ENCODE measurements around the gene B3GNT5. TPM values are rescaled to one million over a fixed set of nuclear protein-coding genes. Genes with fewer than 3 reads are reported as not detected.

The B3GNT5 gene
- total and polyA plus RNA-seq, 2 donors (not counting 3 experiments of a cell fraction or from before 2014, with no cell fraction given) = 4.1 to 25.6 TPM

GRCh38 chr3:183313351-183313750 lies 60.3 kb downstream of the B3GNT5 start:
- H3K9me1 ChIP-seq (replicated peaks; ENCODE audit: control insufficient read depth, extremely low read depth, insufficient read depth, low read length) = no peaks in the 10 kb centered on the region
- H3K27me3 ChIP-seq (ENCODE audit: control insufficient read depth in 2 of 2, insufficient read depth in 2 of 2, low read length in 2 of 2) = no peaks in the 10 kb centered on the region
- BruUV-seq (replicated peaks) = no TSS peak
- no peaks in the 10 kb centered on the region for H3K36me3 ChIP-seq (ENCODE audit: control insufficient read depth in 2 of 2, extremely low read depth in 1 of 2, insufficient read depth in 2 of 2, low read length in 2 of 2)
- no peak overlapping the region for H2AFZ ChIP-seq (ENCODE audit: low read depth, low read length)
- FAIRE-seq = no peak
- H4K20me1 ChIP-seq (replicated peaks; ENCODE audit: control insufficient read depth, extremely low read depth, insufficient read depth, low read length) = no peaks in the 10 kb centered on the region
- no peak for DNase-seq (ENCODE audit: low read depth, low spot score)
- TF ChIP-seq MYC (IDR thresholded peaks at IDR 0.05; ENCODE audit: low read depth, low read length) = no peak
- no peak for TF ChIP-seq EZH2 (IDR thresholded peaks at IDR 0.05; ENCODE audit: borderline replicate concordance, low read depth, low read length, severe bottlenecking)
- no peak for TF ChIP-seq POLR2A (IDR thresholded peaks at IDR 0.05; ENCODE audit: low read depth, low read length)
- no peak for TF ChIP-seq FOS (IDR thresholded peaks at IDR 0.05; ENCODE audit: borderline replicate concordance, insufficient read depth, low read length)
- no peak for TF ChIP-seq JUN (IDR thresholded peaks at IDR 0.05; ENCODE audit: borderline replicate concordance, insufficient read depth, insufficient read length, low read depth)
- no peak for TF ChIP-seq POLR2AphosphoS5 (IDR thresholded peaks at IDR 0.05; ENCODE audit: insufficient read depth, low read depth, low read length)
- TF ChIP-seq CTCF (IDR thresholded peaks at IDR 0.05; ENCODE audit: extremely low read depth in 1 of 2, insufficient read depth in 1 of 2, low read depth in 1 of 2, low read length in 2 of 2) = no peak
- no peak for TF ChIP-seq GATA2 (IDR thresholded peaks at IDR 0.05; ENCODE audit: insufficient read depth, insufficient read length, low read depth, low read length)
- TF ChIP-seq MAX (IDR thresholded peaks at IDR 0.05; ENCODE audit: insufficient read depth, insufficient read length) = no peak
- dilution Hi-C loops (cut with MboI; ENCODE audit: extremely low pct_ligation_motif_present, low sequenced_read_pairs) (no loop called here), intact Hi-C loops (cut with micrococcal nuclease) (no loop called here)
- no peak overlapping the region for H3K4me2 ChIP-seq (ENCODE audit: insufficient read depth, low read length)
- ChIA-PET POLR2A (no interaction called here), CTCF (interaction anchor here (0.8 to 1.5 kb wide), 3 partner anchors 10 to 129 kb away, joined by 3 to 4 read pairs (median 4); no protein-coding TSS in a partner anchor)
- no peaks in the 10 kb centered on the region for H3K9me3 ChIP-seq (replicated peaks; ENCODE audit: control insufficient read depth, insufficient read depth, low read length)
- H3K4me1 ChIP-seq (ENCODE audit: control insufficient read depth, extremely low read depth, insufficient read depth, low read length) = no peaks in the 10 kb centered on the region
- no peak overlapping the region for H3K9ac ChIP-seq (replicated peaks; ENCODE audit: extremely low read depth, insufficient read depth, low read length)
- no peak overlapping the region for H3K27ac ChIP-seq (ENCODE audit: insufficient read depth, low read depth, low read length)
- H3K79me2 ChIP-seq (ENCODE audit: control insufficient read depth, insufficient read depth, low read length) = no peaks in the 10 kb centered on the region
- no peak overlapping the region for H3K4me3 ChIP-seq (replicated peaks in 1 of 3; ENCODE audit: insufficient read depth in 1 of 3, low read depth in 1 of 3, low read length in 3 of 3)
